ENCODE data around the gene JARID2. TPM values are rescaled to one million over a fixed set of nuclear protein-coding genes. Genes with fewer than 3 reads are reported as not detected.

Gene JARID2
- polyA plus RNA-seq, 1 donor from 2014 or later, result 25.5 TPM

- H4K20me1 ChIP-seq (ENCODE audit: insufficient read depth), result no peaks in the 10 kb centered on the region
- H3K79me2 ChIP-seq (replicated peaks; ENCODE audit: insufficient read depth, low read length), result peaks cover 30% of the 10 kb centered on the region
Observed at GRCh38 chr6:15473174-15473573, 227.3 kb downstream of the JARID2 start.

GRCh38 chr6:15473741-15474161, 227.9 kb downstream of the JARID2 start:
- H3K36me3 ChIP-seq (ENCODE audit: insufficient read depth, low read length), result peaks cover under 1% of the 10 kb centered on the region
- no peak overlapping the region for H2AFZ ChIP-seq (ENCODE audit: low read depth, low read length)
- H3K4me3 ChIP-seq (ENCODE audit: low read length), result peak overlapping the region; percentile 47
- H3K27ac ChIP-seq (ENCODE audit: low read length), result peak overlapping the region; percentile 94
- peaks cover 30% of the 10 kb centered on the region for H3K79me2 ChIP-seq (replicated peaks; ENCODE audit: insufficient read depth, low read length)
- TF ChIP-seq POLR2AphosphoS5 (IDR thresholded peaks at IDR 0.05) (no peak), REST (IDR thresholded peaks at IDR 0.05; ENCODE audit: borderline replicate concordance) (peak; percentile 10)
- no peaks in the 10 kb centered on the region for H3K27me3 ChIP-seq (ENCODE audit: insufficient read depth, low read depth, low read length)
- H3K9me3 ChIP-seq (ENCODE audit: low read length), result no peaks in the 10 kb centered on the region
- H3K9me2 ChIP-seq (ENCODE audit: insufficient read depth, low read length), result no peaks in the 10 kb centered on the region
- H3F3A ChIP-seq (ENCODE audit: insufficient read depth, low read length, poor library complexity, severe bottlenecking), result peaks cover 3% of the 10 kb centered on the region
- H3K9ac ChIP-seq (ENCODE audit: low read length), result peak overlapping the region; percentile 53
- peak overlapping the region; percentile 71 for H3K4me2 ChIP-seq (ENCODE audit: low read length)
- no peaks in the 10 kb centered on the region for H4K20me1 ChIP-seq (ENCODE audit: insufficient read depth)

More at GRCh38 chr6:15473174-15473573, 227.3 kb downstream of the JARID2 start:
- peak overlapping the region; percentile 53 for H3K9ac ChIP-seq (ENCODE audit: low read length)
- H3K36me3 ChIP-seq (ENCODE audit: insufficient read depth, low read length), result peaks cover 5% of the 10 kb centered on the region
- TF ChIP-seq TAF1 (IDR thresholded peaks at IDR 0.05; ENCODE audit: low read depth) (no peak), REST (IDR thresholded peaks at IDR 0.05; ENCODE audit: borderline replicate concordance) (peak; percentile 13), SMC3 (conservative IDR thresholded peaks at IDR 0.05; ENCODE audit: poor library complexity) (no peak), POLR2AphosphoS5 (IDR thresholded peaks at IDR 0.05) (peak; percentile 76), RAD21 (conservative IDR thresholded peaks at IDR 0.05) (no peak), MXI1 (conservative IDR thresholded peaks at IDR 0.05; ENCODE audit: poor library complexity, severe bottlenecking) (no peak), EP300 (conservative IDR thresholded peaks at IDR 0.05; ENCODE audit: poor library complexity, severe bottlenecking) (peak; percentile 94), EZH2 (IDR thresholded peaks at IDR 0.05; ENCODE audit: borderline replicate concordance, insufficient read depth, low read length, poor library complexity, severe bottlenecking) (no peak), CTCF (IDR thresholded peaks at IDR 0.05; ENCODE audit: poor library complexity, severe bottlenecking) (no peak)
- H3K4me2 ChIP-seq (ENCODE audit: low read length), result peak overlapping the region; percentile 40
- peak overlapping the region; percentile 36 for H3K4me3 ChIP-seq (ENCODE audit: low read length)
- no peaks in the 10 kb centered on the region for H3K9me3 ChIP-seq (ENCODE audit: low read length)
- no peaks in the 10 kb centered on the region for H3K9me2 ChIP-seq (ENCODE audit: insufficient read depth, low read length)
- no peaks in the 10 kb centered on the region for H3K27me3 ChIP-seq (ENCODE audit: insufficient read depth, low read depth, low read length)
- H3K27ac ChIP-seq (ENCODE audit: low read length), result peak overlapping the region; percentile 94
- H3F3A ChIP-seq (ENCODE audit: insufficient read depth, low read length, poor library complexity, severe bottlenecking), result peaks cover 3% of the 10 kb centered on the region
- H2AFZ ChIP-seq (ENCODE audit: low read depth, low read length), result no peak overlapping the region
